BE2C (cell line): Measurements from ENCODE around the gene PAX2.

ENCODE experiments used
- DNase-seq: peaks from one replicate; pipeline ENCODE4 v3.0.0-alpha.2; 2020
- H3K27me3 ChIP-seq: fragments of 250-450 bp; sonication (Bioruptor Pico); 2 replicates; pipeline ENCODE4 v1.5.1; 2020; ENCODE audit warnings: mild to moderate bottlenecking
- H3K36me3 ChIP-seq: fragments of 250-450 bp; sonication (Bioruptor Pico); 2 replicates; pipeline ENCODE4 v1.5.1; 2020; ENCODE audit warnings: mild to moderate bottlenecking
- H3K4me1 ChIP-seq: fragments of 250-450 bp; sonication (Bioruptor Pico); 2 replicates; pipeline ENCODE4 v1.5.1; 2020
- H3K4me3 ChIP-seq: 2 replicates; pipeline ENCODE4 v1.5.1; 2011; ENCODE audit warnings: low read depth, low read length
- H3K9me3 ChIP-seq: fragments of 250-450 bp; sonication (Bioruptor Pico); 2 replicates; pipeline ENCODE4 v1.5.1; 2020
- TF ChIP-seq, protein P1 (sequence below): IDR thresholded peaks from 2 replicates; pipeline ENCODE4 v1.5.1; 2012; ENCODE audit warnings: mild to moderate bottlenecking, low read depth, low read length

The PAX2 gene

DNA sequence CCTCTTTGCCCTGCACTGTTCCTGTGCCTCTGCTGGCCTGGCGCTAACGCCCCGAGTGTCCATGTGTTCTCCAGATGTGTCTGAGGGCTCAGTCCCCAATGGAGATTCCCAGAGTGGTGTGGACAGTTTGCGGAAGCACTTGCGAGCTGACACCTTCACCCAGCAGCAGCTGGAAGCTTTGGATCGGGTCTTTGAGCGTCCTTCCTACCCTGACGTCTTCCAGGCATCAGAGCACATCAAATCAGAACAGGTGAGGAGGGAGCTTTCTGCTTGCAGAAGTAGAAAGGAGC is 60.9 kb downstream of the PAX2 start:
- no peaks in the 10 kb centered on the region for H3K36me3 ChIP-seq
- no peaks in the 10 kb centered on the region for H3K9me3 ChIP-seq
- H3K4me1 ChIP-seq, result no peaks in the 10 kb centered on the region; the same call in 1 of the 2 replicates
- DNase-seq, result no peak
- no peaks in the 10 kb centered on the region for H3K27me3 ChIP-seq
- H3K4me3 ChIP-seq, result no peak overlapping the region
- TF ChIP-seq, protein P1, sequence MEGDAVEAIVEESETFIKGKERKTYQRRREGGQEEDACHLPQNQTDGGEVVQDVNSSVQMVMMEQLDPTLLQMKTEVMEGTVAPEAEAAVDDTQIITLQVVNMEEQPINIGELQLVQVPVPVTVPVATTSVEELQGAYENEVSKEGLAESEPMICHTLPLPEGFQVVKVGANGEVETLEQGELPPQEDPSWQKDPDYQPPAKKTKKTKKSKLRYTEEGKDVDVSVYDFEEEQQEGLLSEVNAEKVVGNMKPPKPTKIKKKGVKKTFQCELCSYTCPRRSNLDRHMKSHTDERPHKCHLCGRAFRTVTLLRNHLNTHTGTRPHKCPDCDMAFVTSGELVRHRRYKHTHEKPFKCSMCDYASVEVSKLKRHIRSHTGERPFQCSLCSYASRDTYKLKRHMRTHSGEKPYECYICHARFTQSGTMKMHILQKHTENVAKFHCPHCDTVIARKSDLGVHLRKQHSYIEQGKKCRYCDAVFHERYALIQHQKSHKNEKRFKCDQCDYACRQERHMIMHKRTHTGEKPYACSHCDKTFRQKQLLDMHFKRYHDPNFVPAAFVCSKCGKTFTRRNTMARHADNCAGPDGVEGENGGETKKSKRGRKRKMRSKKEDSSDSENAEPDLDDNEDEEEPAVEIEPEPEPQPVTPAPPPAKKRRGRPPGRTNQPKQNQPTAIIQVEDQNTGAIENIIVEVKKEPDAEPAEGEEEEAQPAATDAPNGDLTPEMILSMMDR, result no peak

DNA sequence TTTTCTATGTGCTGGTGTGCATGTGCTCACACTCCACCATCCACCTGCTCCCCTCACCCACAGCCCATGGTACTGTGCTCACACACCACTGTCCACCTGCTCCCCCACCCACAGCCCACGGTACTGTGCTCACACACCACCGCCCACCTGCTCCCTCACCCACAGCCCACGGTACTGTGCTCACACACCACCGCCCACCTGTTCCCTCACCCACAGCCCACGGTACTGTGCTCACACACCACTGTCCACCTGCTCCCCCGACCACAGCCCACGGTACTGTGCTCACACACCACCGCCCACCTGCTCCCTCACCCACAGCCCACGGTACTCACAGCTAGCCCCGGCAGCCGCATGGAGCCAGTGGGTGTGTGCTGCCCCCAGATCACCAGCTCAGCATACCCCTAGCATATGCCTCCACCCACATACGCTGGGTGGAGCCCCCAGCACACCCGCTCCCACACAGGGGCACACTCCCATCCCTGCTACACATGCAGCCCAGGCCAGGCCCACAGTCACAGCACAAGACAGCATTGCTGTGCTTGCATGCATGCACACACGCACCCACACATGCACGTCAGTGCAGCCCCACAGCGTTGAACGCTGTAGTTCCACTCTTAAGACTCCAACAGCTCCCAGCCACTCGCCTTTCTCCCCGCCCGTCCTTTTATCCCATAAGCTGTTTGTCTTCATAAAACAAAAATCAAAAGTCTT is 62.0 kb downstream of the PAX2 start:
- no peaks in the 10 kb centered on the region; the same call in 1 of the 2 replicates for H3K4me1 ChIP-seq
- no peak for DNase-seq
- no peaks in the 10 kb centered on the region for H3K9me3 ChIP-seq
- H3K4me3 ChIP-seq, result no peak overlapping the region
- H3K27me3 ChIP-seq, result no peaks in the 10 kb centered on the region
- TF ChIP-seq, protein P1, result no peak
- H3K36me3 ChIP-seq, result no peaks in the 10 kb centered on the region

DNA sequence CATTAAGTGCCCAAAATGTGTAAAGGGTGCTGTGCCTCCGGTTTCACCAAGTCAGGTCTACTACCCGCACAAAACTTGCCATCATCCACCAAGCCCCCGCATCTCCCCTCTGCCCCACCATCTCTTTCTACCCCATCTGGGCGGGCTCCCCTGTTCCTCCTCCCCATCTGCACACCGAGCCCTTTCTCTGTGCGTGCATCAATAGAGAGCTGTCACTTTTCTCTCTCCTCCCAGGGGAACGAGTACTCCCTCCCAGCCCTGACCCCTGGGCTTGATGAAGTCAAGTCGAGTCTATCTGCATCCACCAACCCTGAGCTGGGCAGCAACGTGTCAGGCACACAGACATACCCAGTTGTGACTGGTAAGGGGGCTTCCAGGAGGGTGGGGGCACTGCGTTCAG is 63.5 kb downstream of the PAX2 start:
- H3K36me3 ChIP-seq, result no peaks in the 10 kb centered on the region
- no peak overlapping the region for H3K4me3 ChIP-seq
- no peaks in the 10 kb centered on the region for H3K27me3 ChIP-seq
- H3K9me3 ChIP-seq, result no peaks in the 10 kb centered on the region
- H3K4me1 ChIP-seq, result no peaks in the 10 kb centered on the region
- TF ChIP-seq, protein P1, result no peak
- DNase-seq, result no peak

GRCh38 chr10:100810091-100810834 is 64.9 kb downstream of the PAX2 start:
- TF ChIP-seq, protein P1, result no peak
- Histone ChIP-seq H3K4me1 (no peaks in the 10 kb centered on the region), H3K36me3 (no peaks in the 10 kb centered on the region), H3K4me3 (no peak overlapping the region), H3K9me3 (no peaks in the 10 kb centered on the region), H3K27me3 (no peaks in the 10 kb centered on the region)
- DNase-seq, result no peak

GRCh38 chr10:100810835-100811116 is 65.4 kb downstream of the PAX2 start:
- Histone ChIP-seq H3K27me3 (no peaks in the 10 kb centered on the region), H3K4me3 (no peak overlapping the region), H3K9me3 (no peaks in the 10 kb centered on the region), H3K36me3 (no peaks in the 10 kb centered on the region), H3K4me1 (no peaks in the 10 kb centered on the region)
- TF ChIP-seq, protein P1, result no peak
- no peak for DNase-seq

GRCh38 chr10:100811261-100811660 is 65.9 kb downstream of the PAX2 start:
- Histone ChIP-seq H3K9me3 (no peaks in the 10 kb centered on the region), H3K4me3 (no peak overlapping the region), H3K27me3 (no peaks in the 10 kb centered on the region), H3K36me3 (no peaks in the 10 kb centered on the region), H3K4me1 (no peaks in the 10 kb centered on the region)
- DNase-seq, result no peak
- TF ChIP-seq, protein P1, result no peak
